ENCODE data around the gene MPHOSPH6.
"Not testable (repeated sequence)": the region's sequence is repeated elsewhere in the genome, so short reads cannot be mapped to it uniquely, and the experiment has no call there.

The MPHOSPH6 gene

DNA sequence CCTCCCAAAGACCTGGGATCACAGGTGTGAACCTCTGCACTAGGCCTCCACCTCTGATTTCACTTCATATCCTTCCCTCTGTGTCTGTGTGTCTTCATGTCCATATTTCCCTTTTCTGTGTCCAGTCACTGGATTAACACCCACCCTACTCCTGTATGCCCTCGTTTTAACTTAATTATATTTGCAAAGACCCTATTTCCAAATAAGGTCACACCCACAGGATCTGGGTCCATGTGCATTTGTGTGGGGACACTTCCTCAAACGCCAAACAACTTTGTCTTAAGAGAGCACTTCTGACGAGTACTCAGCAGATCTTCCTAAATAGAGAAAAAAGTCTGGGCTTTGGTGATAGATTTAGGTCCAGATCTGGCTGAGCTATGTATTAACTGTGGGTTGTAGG, 56.3 kb downstream of the MPHOSPH6 start:
- no peak for FAIRE-seq

- no peak for FAIRE-seq
Observed at GRCh38 chr16:82111944-82112343, 58.1 kb downstream of the MPHOSPH6 start.

- FAIRE-seq, result not testable (repeated sequence)
Observed at GRCh38 chr16:82109266-82109665, 60.8 kb downstream of the MPHOSPH6 start.

- FAIRE-seq, result no peak
Observed at GRCh38 chr16:82108774-82109173, 61.2 kb downstream of the MPHOSPH6 start.

- no peak for FAIRE-seq
Observed at GRCh38 chr16:82108100-82108499, 61.9 kb downstream of the MPHOSPH6 start.

GRCh38 chr16:82105107-82105506, 64.9 kb downstream of the MPHOSPH6 start:
- no peak for FAIRE-seq

Data from colon (tissue), 2 donors.